ENCODE data around the gene MRPL39.

- no peak for TF ChIP-seq CTCF (conservative IDR thresholded peaks at IDR 0.05)
- no peak for TF ChIP-seq ZFX (IDR thresholded peaks at IDR 0.05)
Measured at GRCh38 chr21:25563361-25564116, 43.7 kb downstream of the MRPL39 start.

All from C4-2B (cell line).